NCI-H526 (cell line): ENCODE results near the gene ANKMY2.
"Not testable (repeated sequence)": the region's sequence is repeated elsewhere in the genome, so short reads cannot be mapped to it uniquely, and the experiment has no call there.

Source experiments
- DNase-seq, 2 experiments: peaks; one replicate each; lab custom pipeline; 2025; lab: John Stamatoyannopoulos, UW

ANKMY2 gene

DNA sequence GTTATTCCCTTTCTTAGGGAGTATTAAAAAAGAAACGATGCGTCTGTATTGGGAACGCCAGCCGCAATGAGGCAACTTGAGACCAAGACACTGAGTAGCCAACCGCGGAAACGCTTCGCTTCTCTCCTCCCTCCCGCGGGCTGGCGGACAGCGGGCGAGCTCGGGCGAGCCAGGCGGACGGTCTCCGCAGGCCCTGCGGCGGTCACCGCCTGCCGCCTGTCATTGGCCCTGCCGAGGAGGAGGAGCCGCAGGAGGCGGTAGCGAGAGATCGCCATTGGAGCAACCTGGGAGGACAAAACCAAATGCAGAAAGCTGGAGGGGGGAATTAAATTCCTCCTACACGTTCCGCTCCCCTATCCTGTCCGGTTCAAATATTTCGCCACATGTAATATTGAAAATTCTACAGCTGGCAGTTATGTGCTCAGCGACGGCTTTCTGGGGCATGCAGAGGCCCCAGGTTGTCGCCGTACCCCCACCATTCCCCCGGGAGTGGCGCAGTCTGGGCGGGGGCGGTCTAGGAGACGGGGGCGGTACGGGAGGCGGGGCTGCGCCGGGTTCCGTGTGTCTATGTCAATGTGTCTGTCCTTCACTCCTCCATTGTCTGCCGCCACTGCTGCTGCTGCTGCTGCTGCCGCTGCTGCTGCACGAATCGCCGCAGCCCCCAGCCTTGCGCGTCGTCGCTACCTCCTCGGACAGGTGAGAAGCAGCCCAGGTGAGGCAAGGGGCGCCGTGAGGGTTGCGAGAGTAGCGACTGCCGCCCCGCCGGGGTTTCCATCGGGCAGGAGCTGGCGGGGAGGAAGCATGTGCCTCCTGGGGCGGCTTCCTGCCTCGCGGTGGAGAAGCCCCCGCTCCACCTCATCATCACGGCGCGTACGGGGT lies at the start of gene ANKMY2, which contains the start of gene BZW2:
ANKMY2 (minus strand) TSS at position 162 of the 879 bp plus-strand sequence. CDS start 181 bp downstream, outside the sequence.
BZW2 (plus strand) TSS at position 589 of the 879 bp plus-strand sequence. CDS start 19,263 bp downstream, outside the sequence.
- peak; percentile 93 to 97 for DNase-seq

DNA sequence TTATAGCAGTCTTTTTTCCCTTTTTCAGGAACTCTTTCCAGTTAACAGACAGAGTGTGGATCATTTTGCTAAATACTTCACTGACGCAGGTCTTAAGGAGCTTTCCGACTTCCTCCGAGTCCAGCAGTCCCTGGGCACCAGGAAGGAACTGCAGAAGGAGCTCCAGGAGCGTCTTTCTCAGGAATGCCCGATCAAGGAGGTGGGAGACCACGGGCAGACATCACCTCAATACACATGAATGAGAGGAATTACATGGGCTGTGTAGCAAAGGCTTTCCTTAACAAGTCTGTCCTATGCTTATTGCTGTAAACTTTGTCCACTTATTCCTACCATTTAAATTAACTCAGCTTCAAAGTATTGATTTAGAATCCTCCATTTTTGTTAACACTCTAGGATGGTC lies 49.3 kb upstream of the ANKMY2 start:
- DNase-seq = no peak

DNA sequence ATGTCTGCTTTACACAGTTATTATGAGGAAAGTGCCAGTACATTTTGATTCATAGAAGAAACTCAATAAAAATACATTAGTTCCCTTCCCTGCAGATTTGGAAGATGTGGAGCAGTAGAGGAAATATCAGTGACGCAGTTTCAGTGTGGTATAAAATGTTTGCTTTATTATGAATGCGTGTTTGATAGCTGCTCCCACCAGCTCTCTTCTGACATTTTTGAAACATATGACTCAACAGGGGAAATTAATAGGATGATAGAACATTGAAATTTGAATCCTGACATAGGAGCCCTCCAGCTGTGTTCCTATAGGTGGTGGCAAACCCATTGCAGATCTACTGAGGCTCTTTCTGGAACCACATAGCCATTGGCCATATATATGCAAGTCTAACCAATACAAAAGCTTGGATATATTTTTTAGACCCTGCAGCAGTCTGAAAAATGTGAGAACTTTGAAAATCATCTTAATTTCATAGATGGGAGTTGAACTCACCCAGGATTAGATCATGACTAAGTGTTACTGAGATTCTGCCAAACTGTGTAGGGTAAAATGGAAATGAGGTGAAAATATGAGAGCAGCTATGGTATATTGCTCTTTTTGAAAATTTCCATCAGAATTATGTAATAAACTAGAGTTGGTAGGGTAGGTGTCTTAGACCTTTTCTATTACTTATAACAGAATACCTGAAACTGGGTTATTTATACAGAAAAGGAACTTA lies 48.2 kb upstream of the ANKMY2 start:
- DNase-seq = no peak

DNA sequence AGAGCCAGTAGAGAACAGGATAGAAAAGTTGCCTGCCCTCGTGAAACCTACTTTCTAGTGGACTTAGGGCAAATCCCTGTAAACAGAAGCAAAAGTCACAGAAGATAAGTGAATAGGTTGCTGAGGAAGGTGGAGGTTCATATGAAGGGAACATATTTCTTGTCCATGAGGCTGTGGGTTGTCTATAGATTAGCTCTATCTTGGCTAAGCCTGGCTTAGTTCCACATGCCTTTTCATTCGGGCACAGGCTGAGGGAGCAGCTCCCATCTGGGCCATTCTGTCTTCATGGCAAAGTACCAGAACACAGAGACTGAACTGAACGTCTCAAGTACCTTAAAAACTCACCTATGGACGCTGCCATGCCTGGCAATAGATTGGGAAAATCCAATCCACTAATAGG lies 45.7 kb upstream of the ANKMY2 start:
- DNase-seq = no peak

DNA sequence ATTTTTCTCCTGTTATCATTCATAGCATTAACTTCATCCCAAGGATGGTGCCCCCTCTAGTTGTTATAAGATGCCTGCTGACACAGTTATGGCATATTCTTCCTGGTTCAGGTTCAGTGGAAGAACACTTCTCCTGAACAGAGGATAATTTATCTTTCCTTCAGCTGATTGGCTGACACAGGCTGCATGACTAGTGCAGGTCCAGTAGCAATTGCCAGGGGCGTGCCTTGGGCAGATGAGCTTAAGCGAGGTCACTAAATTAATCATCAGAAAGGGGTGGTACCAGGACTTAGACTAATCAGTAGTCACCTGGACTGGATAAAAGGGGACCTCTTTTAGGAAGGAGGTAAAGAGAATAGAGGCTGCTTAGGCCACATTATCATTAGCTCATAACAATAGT lies 42.7 kb upstream of the ANKMY2 start:
- no peak for DNase-seq

DNA sequence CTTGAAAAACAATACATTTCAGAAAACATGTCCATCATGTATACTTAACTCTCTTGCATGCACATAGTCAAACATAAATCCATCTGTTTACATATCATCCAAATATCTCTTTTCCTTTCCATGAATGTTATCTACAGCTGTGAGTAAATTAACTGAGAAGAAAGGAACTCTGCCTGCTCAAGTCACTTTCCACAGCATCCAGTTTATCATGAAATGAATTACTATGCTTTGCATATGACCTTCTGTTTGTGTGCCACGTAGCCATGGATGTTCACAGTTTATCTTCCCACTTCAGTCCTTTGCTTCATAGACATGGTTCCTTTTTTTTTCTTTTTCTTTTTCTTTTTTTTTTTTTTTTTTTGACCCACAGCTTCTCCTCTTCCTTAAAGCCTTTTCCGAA lies 40.0 kb upstream of the ANKMY2 start:
- peak; percentile 18 to 32 for DNase-seq

DNA sequence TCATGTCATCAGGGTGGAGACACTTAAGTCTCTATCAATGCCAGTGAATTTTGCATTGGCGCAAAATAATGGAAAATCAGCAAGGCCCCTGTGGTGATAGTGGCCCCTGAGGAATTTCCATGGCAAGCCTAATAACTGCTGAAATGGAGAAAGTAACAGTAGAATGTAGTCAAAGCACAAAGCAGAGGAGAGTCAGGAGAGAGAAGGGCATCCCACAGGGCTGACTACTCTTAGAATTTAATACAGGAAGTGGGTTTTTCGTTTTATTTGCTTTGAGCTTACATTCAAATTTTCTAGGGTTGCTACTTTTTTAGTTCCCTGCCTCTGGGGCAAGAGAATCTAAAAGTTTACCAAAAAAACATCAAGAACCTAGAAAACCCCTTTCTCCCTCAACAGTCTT lies 39.4 kb upstream of the ANKMY2 start:
- DNase-seq = no peak

DNA sequence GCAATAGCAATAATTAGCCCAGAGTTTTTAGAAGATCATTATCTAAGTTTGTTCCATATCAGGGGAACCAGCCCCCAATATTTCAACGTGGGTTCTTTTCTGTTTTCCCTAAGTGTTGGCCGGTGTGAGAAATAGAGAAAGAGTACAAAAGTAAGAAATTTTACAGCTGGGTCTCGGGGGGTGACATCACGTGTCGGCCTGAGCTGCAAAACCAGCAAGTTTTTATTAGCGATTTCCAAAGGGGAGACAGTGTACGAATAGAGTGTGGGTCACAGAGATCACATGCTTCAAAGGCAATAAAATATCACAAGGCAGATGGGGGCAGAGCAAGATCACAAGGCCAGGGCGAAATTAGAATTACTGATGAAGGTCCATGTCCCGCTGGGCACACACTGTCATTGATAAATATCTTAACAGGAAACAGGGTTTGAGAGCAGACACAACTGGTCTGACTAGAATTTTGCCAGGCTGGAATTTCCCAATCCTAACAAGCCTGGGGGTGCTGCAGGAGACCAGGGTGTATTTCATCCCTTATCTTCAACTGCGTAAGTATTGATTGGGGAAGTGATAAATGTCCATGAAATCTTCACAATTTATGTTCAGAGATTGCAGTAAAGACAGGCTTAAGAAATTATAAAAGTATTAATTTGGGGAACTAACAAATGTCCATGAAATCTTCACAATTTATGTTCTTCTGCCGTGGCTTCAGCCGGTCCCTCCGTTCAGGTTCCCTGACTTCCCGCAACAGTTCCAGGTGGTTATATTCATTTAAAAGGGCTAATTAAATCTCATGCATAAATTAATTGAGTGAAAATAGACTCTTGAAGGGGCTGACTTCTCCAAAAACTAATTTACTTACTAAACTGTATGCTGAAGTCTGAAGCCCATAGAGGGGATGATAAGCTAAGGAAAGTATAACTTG lies 33.4 kb upstream of the ANKMY2 start:
- DNase-seq = not testable (repeated sequence)

DNA sequence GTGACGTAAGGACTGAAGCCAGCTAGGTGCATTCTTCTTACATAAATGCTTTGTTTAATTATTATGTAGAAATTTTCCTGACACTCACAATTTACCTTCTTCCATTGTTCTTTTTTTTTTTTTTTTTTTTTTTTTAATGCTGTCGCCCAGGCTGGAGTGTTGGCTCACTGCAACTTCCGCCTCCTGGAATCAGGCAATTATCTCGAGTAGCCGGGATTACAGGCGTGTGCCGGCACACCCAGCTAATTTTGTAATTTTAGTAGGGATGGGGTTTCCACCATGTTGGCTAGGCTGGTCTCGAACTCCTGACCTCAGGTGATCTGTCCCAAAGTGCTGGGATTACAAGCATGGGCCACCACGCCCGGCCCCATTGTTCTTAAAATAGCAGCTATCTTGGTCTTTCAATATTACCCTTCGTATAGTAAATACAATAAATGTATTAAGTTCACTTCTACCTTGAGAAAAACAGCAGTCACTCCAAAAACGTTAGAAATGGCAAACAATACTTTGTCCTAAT lies 32.5 kb upstream of the ANKMY2 start:
- DNase-seq = no peak

DNA sequence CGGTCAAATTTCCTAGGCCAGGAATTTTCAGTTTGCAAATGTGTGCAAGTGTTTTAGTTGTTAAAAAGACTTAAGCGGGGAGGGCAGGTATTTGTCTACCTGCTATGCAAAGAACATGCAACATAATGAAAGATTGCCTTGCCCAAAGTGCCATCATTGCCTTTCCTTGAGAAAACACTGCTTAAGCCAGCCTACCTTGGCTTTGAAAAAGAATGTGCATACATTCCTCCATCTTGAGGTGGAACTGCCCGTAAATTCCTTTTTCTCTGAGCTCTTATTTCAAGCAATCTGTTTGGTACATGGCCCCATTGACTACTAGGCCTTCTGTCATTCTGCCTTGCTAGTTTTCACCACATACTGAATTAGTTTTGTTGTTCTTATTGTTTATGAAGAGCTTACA lies 29.7 kb upstream of the ANKMY2 start:
- DNase-seq = no peak

DNA sequence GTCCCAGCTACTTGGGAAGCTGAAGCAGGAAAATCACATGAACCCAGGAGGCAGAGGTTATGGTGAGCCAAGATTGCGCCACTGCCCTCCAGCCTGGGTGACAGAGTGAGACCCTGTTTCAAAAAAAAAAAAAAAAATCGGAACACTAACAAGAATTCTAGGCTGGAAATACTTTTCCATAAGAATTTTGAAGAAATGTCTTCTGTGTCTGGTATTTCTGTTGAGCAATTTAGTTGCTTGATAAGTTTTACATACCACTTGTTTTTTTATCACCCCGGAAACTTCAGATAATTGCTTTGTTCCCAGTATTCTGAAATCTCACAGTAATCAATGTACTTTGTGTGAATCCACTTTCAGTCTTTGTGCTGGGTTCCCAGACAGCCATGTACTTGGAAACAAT lies 26.3 kb upstream of the ANKMY2 start:
- DNase-seq = no peak

DNA sequence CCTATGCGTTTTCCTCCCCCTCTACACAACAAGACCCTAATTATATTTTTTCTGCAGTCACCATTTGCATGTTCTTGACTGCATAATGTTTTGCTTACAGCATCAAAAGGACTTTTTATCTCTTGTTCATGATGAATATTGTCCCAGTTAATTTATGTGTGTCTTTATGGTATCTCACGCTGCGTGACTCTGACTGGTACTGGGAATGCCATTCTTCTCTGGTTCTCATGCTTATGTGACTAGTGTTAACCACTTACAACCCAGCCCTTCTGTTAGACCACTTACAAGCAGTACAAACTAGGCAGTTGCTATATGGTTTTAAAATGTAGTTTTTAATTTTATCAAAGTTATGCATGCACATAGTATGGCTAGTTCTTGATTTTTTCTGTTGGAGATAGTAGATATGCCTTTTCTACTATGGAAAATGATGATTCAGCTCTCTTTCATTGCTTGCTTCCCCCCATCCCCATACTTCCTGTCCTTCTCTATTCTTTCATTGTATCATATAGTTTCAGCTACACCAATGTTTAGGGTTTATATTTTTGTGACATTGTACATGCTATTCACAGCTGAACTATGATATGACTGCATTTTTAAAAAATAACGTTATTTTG lies 25.3 kb upstream of the ANKMY2 start:
- DNase-seq = no peak

DNA sequence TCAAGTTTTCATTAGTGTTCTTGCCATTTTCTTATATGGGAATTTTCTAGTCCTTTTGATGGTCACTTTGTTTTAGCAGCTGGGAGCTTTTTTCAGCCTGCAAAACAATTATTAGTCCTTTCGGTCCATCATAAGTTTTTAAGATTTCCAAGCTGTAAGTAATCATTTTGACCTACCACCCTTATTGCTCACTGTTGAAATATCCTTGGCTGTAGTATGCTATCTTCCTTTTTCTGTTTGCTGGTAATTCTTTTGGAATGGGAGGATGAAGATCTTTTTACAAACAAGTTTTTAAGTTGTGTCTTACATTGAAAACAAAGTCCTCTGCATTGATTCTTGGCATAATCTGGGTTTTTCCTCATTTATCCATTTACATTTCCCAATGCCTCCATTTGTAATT lies 24.5 kb upstream of the ANKMY2 start:
- DNase-seq = no peak

DNA sequence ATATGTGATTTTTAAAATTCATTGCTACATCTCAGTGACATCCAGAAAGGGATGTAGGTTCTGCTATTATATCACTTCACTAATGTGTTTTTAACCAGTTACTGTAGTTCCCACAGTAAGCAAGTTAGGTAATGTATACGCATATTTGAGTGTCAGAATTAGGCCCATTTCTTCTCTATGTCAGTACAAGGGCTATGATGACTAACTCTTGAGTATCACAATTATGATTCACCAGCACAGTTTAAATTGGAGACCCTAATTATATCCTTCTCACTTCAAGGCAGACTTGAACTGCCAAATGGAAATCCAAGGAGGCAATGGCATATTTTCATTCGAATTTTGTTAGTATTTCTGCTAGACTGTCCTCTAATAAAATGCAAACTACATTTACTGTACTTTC lies 24.0 kb upstream of the ANKMY2 start:
- DNase-seq = no peak

DNA sequence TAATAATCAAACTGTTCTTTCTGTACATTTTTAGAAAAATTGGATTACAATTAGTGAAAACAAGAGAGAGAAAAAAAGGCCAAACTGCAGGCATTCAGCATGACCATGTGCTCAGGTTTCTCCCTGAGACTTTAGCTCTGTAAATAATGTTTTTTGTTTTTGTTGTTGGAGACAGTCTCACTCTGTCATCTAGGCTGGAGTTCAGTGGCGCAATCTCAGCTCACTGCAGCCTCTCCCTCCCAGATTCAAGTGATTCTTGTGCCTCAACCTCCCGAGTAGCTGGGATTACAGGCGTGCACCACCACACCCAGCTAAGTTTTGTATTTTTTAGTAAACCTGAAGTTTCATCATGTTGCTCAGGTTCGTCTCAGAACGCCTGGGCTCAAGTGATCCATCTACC lies 23.4 kb upstream of the ANKMY2 start:
- DNase-seq = no peak

DNA sequence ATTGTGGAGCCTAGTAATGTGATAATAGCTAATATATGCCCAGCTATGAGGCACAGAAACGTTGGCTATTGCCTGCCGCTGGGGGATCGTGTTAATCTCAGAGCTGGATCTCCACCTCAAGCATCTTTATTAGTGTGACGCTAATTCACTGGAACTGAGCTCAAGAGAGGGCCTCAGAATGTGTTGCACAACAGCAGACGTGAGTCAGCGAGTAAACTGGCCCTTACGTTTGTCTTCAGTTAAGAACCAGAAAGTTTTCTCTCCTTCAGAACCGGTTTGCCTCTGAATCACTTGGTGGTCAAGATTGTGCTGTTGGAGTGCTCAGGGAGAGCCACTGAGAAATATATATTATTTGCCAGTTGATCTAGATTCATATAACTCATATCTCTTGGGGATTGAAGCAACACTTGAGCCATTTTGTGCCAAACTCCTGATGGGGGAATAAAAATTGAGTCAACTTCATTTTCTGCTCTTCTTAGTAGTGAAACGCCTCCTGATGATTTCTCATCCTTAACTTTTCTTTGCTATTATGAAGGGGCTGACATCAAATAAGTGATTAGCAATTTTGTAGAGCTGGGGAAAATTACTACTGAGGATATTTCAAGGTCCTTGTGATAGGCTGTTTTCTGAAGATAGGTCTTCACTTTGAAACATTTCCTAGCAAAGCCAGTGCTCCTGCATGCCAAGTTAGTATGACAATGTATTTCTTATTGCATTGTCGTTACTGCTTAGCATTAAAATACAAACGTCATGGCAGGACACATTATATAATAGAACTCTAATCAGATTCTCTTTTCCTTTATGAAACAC lies 22.7 kb upstream of the ANKMY2 start:
- no peak for DNase-seq

DNA sequence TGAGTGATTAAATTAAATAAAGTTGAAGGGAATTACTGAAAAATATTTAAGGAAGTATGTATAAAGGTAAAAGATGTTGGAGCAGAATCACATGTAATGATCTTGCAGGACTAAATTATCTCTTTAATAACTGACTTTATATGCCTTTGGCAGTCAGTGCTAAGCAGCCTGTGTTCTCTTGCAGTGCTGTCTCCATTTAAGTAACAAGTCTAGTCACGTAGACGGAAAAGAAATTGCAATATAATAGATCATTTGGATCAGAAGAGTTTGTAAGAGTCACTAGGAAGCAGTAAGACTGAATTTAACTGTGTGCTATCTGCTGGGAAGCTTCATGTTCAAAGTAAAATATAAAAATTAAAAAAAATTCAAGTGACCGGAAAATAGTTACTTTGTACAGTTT lies 21.8 kb upstream of the ANKMY2 start:
- DNase-seq = no peak

DNA sequence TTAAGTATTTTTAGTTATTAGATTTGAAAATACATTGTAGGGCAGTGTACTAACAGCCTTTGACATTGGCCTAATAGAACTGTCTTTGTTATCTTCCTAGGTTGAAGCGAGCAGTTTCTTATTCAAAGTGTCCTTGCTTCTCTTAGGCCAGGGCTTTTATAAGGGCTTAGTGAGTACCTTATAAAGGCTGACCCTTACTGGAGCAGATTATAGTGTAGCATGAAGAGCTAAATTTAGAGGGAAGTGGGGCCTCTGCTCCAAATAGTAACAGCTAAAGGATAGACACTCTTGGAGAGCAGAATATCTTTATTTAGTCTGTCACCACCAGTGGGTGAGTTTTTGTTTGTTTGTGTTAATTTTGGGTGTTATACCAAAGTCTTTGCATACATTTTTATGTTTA lies 16.4 kb upstream of the ANKMY2 start:
- DNase-seq = no peak

DNA sequence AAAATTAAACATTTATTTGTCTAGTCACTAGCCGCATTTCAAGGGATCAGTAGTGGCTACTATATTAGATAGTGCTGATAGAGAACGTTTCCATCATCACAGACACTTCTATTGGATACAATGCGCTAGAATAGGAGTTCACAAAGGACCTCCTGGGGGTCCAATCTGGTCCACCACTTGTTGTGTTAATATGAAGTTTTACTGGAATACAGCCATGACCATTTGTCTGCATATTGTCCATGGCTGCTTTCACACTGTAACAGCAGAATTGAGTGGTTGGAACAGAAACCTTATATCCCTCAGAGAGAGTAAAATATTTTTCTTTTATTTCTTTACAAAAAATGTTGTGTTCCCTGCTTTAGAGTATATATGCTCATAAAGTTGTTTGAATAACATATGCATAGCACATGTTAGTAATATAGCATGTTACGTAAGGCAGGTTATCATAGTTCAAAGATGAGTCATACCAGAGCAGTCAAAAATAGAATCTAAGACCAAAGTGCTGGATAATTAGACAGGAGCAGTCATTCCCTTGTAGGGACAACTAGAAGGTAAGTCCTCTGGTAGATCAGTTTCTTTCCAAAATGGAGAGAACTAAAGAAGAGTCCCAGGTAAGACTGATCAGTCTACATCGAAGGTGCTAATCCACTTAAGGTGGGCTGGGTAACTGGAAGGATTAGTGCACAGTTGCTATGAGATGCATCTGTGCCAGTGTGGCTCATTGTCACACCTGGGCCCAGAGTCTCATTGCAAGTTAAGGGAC lies 15.3 kb upstream of the ANKMY2 start:
- no peak for DNase-seq
